Peyer's patch (tissue), 4 donors: Measurements from ENCODE around the gene FAM117B.
"Not testable (repeated sequence)": the region's sequence is repeated elsewhere in the genome, so short reads cannot be mapped to it uniquely, and the experiment has no call there.

Experiments used
- CTCF ChIP-seq, 6 experiments: fragments of 450-650 bp in 4 of 6; fragments of 200-600 bp in 2 of 6; sonication (generic) in 1 of 6; IDR thresholded peaks; one replicate each; pipeline ENCODE4 v1.5.1; 2017 to 2019; ENCODE audit warnings: antibody characterized with exemption in 6 of 6, mild to moderate bottlenecking in 3 of 6, moderate library complexity in 1 of 6
- POLR2A ChIP-seq, 2 donors: fragments of 450-650 bp; IDR thresholded peaks; one replicate each; pipeline ENCODE4 v1.5.1; 2017; ENCODE audit warnings: antibody characterized with exemption in 2 of 2, mild to moderate bottlenecking in 2 of 2, moderate library complexity in 2 of 2

GRCh38 chr2:202805911-202806310 is 171.1 kb downstream of the FAM117B start:
- not testable (repeated sequence) for TF ChIP-seq CTCF, POLR2A (IDR thresholded peaks at IDR 0.05)
